22Rv1 (cell line): Measurements from ENCODE around the gene LMBRD1.

ENCODE experiments used
- CTCF ChIP-seq: fragments of 450-650 bp; IDR thresholded peaks from 2 replicates; pipeline ENCODE4 v1.5.1; 2017; ENCODE audit warnings: mild to moderate bottlenecking
- ZFX ChIP-seq: fragments of 450-650 bp; IDR thresholded peaks from 2 replicates; pipeline ENCODE4 v1.6.1; 2017; ENCODE audit warnings: antibody characterized with exemption, borderline replicate concordance

- no peak for TF ChIP-seq CTCF
- TF ChIP-seq ZFX: no peak
These were observed 132.3 kb downstream of the LMBRD1 start for GRCh38 chr6:69664551-69664950.
